Mammary epithelial cell (primary cell): ENCODE data around the gene MRPS34.

Source experiments
- CTCF ChIP-seq, 2 donors: IDR thresholded peaks in 1 of 2; conservative IDR thresholded peaks in 1 of 2; 2 replicates each; pipeline ENCODE4 v1.5.1; 2011 to 2012; ENCODE audit warnings: inconsistent platforms in 2 of 2, low read length in 2 of 2, mild to moderate bottlenecking in 2 of 2, control low read depth in 1 of 2, low read depth in 1 of 2; ENCODE audit not compliant: insufficient read depth in 1 of 2; ENCODE audit errors: extremely low read depth in 1 of 2
- EZH2 ChIP-seq: IDR thresholded peaks from 2 replicates; pipeline ENCODE4 v1.6.1; 2012; ENCODE audit warnings: low read length, inconsistent platforms, borderline replicate concordance

- TF ChIP-seq EZH2: no peak
- TF ChIP-seq CTCF (conservative IDR thresholded peaks at IDR 0.05 in 1 of 2, IDR thresholded peaks at IDR 0.05 in 1 of 2; ENCODE audit: extremely low read depth in 1 of 2, insufficient read depth in 1 of 2, low read depth in 1 of 2, low read length in 2 of 2): no peak
Measured at GRCh38 chr16:1741553-1742165, 31.3 kb downstream of the MRPS34 start.
